Ovary (tissue), 3 donors: Measurements from ENCODE around the gene PARD3.

Experiments
- CTCF ChIP-seq, 3 donors: fragments of 450-650 bp in 2 of 3; fragments of 200-600 bp in 1 of 3; IDR thresholded peaks; one replicate each; pipeline versions ENCODE4 v1.5.1 to v1.8.0; 2016 to 2022; ENCODE audit warnings: antibody characterized with exemption in 3 of 3, mild to moderate bottlenecking in 1 of 3
- EP300 ChIP-seq: sonication (generic); formaldehyde crosslinking; IDR thresholded peaks from one replicate; pipeline ENCODE4 v1.6.1; 2017; ENCODE audit warnings: antibody characterized with exemption
- POLR2A ChIP-seq: fragments of 450-650 bp; IDR thresholded peaks from one replicate; pipeline ENCODE4 v1.6.1; 2017; ENCODE audit warnings: antibody characterized with exemption, mild to moderate bottlenecking, moderate library complexity
- donor health status: DM: no; HTN: no; CAD: no.

DNA sequence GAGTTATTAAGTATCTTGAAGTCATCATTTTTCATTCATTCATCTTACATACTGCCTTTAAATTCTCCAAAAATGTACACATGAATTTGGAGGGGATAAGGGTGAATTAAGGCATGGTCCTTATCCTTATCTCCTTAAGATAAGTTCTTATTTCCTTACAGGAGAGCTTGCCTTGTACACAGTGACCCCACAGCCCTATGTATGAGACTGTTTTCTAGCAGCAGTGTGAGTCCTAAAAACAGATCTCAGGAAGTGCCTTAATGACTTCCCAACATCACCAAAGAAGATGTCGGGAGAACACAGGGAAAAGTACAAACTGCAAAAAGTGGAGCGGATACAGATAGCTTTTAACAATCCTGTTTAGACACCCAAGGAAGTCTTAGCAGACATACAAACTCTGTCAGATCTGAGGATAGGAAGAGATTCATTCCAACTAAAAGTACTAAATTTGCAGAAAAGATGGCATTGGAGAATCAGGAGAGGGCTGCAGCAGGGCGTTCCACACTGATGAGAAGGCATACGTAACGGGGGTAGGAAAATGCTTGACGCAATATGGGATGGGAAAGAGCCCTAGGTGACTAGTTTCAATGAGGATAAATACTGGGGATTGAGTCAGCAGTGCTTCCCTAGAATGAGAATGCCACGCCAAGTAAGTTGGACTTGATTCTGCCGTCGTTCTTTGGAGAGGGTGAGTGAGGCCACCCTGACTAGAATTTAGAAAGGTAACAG is 570.2 kb downstream of the PARD3 start:
- TF ChIP-seq CTCF (IDR thresholded peaks at IDR 0.05), result no peak
- no peak for TF ChIP-seq POLR2A
- TF ChIP-seq EP300, result no peak
